Right lobe of liver (tissue), 6 donors: ENCODE measurements around the gene FAM149A. TPM values are rescaled to one million over a fixed set of nuclear protein-coding genes. Genes with fewer than 3 reads are reported as not detected.
A peak's percentile ranks its signal among the peaks of the same experiment; 100 is the strongest.

Experiments used
- ATAC-seq, 4 donors: fragments of 200-7000 bp; cut with Tn5 transposase; one replicate each; pipeline ENCODE4 v1.9.1; 2020; ENCODE audit warnings: mild to moderate bottlenecking in 4 of 4, moderate library complexity in 4 of 4
- DNase-seq, 3 donors: peaks; one replicate each; pipeline ENCODE4 v3.0.0-alpha.2; 2020
- H3K27ac ChIP-seq, 3 donors: fragments of 200-600 bp; one replicate each; pipeline ENCODE4 v1.8.0; 2022
- H3K27me3 ChIP-seq, 2 donors: fragments of 200-600 bp; one replicate each; pipeline ENCODE4 v1.8.0; 2022
- H3K36me3 ChIP-seq, 4 donors: fragments of 200-600 bp; sonication (generic) in 1 of 4; one replicate each; pipeline versions ENCODE4 v1.5.1 to v1.8.0; 2017 to 2022; ENCODE audit warnings: control low read depth in 1 of 4
- H3K4me1 ChIP-seq, 4 donors: fragments of 200-600 bp; sonication (generic) in 1 of 4; one replicate each; pipeline versions ENCODE4 v1.5.1 to v1.8.0; 2017 to 2022; ENCODE audit warnings: control low read depth in 1 of 4
- H3K4me3 ChIP-seq, 3 donors: fragments of 200-600 bp; one replicate each; pipeline ENCODE4 v1.8.0; 2022
- H3K9me3 ChIP-seq, 4 donors: fragments of 200-600 bp; sonication (generic) in 1 of 4; one replicate each; pipeline versions ENCODE4 v1.5.1 to v1.8.0; 2017 to 2022; ENCODE audit warnings: control low read depth in 1 of 4
- POLR2A ChIP-seq: fragments of 450-650 bp; IDR thresholded peaks from one replicate; pipeline ENCODE4 v1.6.1; 2017; ENCODE audit warnings: antibody characterized with exemption, mild to moderate bottlenecking
- WGBS: methylation state at CpG from one replicate; pipeline ENCODE4 v1.1.6; 2018; ENCODE audit warnings: low coverage, low lambda C conversion rate; ENCODE audit not compliant: insufficient coverage; ENCODE audit errors: missing lambda C conversion rate; 5-methylcytosine and 5-hydroxymethylcytosine counted together
- intact Hi-C, 2 donors: fragments of 100-400 bp; cut with DNase I; formaldehyde crosslinking; loops; one replicate each; pipeline versions ENCODE4 v1.11.2 to v1.14.1; 2022
- total RNA-seq, 6 experiments: library from RNA; depleted of rRNA in 2 of 6; stranded (reverse); fragments of >200 nt in 2 of 6; fragmentation: NEBNext Ultra II Directional in 3 of 6; extraction: Animal tissue kit (Norgen Biotek cat#: 25700) in 3 of 6; gene quantifications; one replicate each; pipeline versions ENCODE4 v1.1.0 to v1.2.4, GENCODE V29; 2016 to 2023
- TF ChIP-seq, protein P1 (sequence below), 4 donors: fragments of 200-600 bp in 3 of 4; fragments of 450-650 bp in 1 of 4; IDR thresholded peaks; one replicate each; pipeline versions ENCODE4 v1.5.1 to v1.8.0; 2016 to 2022; ENCODE audit warnings: antibody characterized with exemption in 4 of 4, mild to moderate bottlenecking in 2 of 4
- donor health status: DM: no; HTN: yes; CAD: no.
- donor health status: DM: no; HTN: no; CAD: no.
- donor health status: DM: no; HTN: no; CAD: no.
- donor health status: DM: no; HTN: yes; CAD: no.
- donor health status: DM: no; HTN: yes; CAD: no.

Gene FAM149A
- total RNA-seq, 6 experiments from 2014 or later, result 19.8 to 33.1 (median 23.0) TPM

DNA sequence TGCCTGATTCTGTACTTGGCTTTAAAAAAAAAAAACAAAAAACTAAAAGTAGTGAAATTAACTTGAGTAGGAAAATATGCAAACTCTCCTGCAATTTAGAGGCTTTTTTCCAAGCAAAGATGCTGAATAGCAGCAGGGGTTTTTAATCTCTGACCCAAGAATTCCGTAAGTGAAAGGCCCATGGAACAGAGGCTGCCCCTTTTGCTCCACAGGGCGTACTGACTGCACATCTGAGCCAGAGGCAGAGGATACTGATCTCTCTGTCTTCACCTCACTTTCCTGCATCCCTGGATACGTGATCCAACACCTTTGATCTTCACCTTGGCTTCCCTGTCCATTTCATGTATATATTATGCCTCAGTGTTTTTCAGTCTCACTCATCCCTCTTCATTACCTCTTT, 3.9 kb downstream of the FAM149A start:
- Histone ChIP-seq H3K4me3 (no peak overlapping the region), H3K27me3 (no peaks in the 10 kb centered on the region), H3K9me3 (no peaks in the 10 kb centered on the region), H3K4me1 (no peaks in the 10 kb centered on the region), H3K27ac (no peak overlapping the region), H3K36me3 (no peaks in the 10 kb centered on the region)
- TF ChIP-seq, protein P1, sequence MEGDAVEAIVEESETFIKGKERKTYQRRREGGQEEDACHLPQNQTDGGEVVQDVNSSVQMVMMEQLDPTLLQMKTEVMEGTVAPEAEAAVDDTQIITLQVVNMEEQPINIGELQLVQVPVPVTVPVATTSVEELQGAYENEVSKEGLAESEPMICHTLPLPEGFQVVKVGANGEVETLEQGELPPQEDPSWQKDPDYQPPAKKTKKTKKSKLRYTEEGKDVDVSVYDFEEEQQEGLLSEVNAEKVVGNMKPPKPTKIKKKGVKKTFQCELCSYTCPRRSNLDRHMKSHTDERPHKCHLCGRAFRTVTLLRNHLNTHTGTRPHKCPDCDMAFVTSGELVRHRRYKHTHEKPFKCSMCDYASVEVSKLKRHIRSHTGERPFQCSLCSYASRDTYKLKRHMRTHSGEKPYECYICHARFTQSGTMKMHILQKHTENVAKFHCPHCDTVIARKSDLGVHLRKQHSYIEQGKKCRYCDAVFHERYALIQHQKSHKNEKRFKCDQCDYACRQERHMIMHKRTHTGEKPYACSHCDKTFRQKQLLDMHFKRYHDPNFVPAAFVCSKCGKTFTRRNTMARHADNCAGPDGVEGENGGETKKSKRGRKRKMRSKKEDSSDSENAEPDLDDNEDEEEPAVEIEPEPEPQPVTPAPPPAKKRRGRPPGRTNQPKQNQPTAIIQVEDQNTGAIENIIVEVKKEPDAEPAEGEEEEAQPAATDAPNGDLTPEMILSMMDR (IDR thresholded peaks at IDR 0.05), result no peak
- no peak for TF ChIP-seq POLR2A
- ATAC-seq, result no peak
- 80% methylated on average over 1 of the region's 3 CpGs for WGBS
- no peak for DNase-seq
- intact Hi-C loops, result no loop called here

DNA sequence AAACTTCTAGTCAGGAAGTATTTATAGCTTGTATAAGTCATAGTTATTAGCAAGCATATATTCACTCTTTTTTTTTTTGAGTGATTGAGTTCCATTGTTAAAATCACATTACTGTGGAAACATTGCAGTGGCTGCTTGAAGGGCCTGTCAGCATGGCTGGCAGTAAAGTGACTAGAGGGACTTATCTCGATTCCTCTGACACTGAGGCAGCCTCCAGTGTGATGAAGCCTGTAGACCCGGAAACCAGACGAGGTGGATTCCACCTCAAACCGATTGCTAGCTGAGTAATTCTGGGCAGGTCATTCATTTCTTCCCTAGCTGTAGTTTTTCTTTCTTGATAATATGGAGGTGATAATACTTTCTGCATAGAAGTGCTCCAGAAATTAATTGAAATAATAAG, 4.7 kb downstream of the FAM149A start:
- no peak overlapping the region for H3K27ac ChIP-seq

DNA sequence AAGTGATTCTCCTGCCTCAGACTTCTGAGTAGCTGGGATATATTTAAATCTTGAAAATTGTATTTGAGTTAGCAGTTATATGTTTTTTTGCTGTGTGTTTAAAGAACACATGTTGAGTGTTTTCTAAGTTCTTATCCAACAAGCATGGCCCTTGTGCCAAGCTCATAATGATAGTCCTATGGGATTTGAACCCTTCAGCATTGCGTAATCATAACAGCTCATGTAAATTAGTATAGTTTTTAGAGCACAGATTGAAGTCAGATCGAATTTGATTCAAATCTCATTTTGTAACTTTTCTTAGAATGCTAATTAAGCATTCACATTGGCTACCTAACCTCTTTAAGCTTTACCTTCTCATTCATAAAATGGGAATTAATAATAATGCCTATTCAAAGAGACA, 12.2 kb downstream of the FAM149A start:
- no peak for ATAC-seq
- no peak for DNase-seq
- Histone ChIP-seq H3K4me3 (no peak overlapping the region), H3K36me3 (no peaks in the 10 kb centered on the region), H3K4me1 (no peaks in the 10 kb centered on the region), H3K27me3 (no peaks in the 10 kb centered on the region), H3K9me3 (no peaks in the 10 kb centered on the region), H3K27ac (no peak overlapping the region)
- TF ChIP-seq, protein P1 (IDR thresholded peaks at IDR 0.05), result no peak
- no peak for TF ChIP-seq POLR2A
- intact Hi-C loops, result no loop called here
- 85% methylated on average over 2 of the region's 2 CpGs for WGBS

More for the DNA sequence above, 4.7 kb downstream of the FAM149A start:
- Histone ChIP-seq H3K36me3 (no peaks in the 10 kb centered on the region), H3K27me3 (no peaks in the 10 kb centered on the region), H3K9me3 (no peaks in the 10 kb centered on the region), H3K4me1 (no peaks in the 10 kb centered on the region), H3K4me3 (no peak overlapping the region)
- whole genome bisulfite sequencing, result 83% methylated on average over 4 of the region's 4 CpGs
- ATAC-seq (no peak), DNase-seq (no peak)
- no peak for TF ChIP-seq POLR2A
- TF ChIP-seq, protein P1 (IDR thresholded peaks at IDR 0.05), result no peak
- intact Hi-C loops, result no loop called here

DNA sequence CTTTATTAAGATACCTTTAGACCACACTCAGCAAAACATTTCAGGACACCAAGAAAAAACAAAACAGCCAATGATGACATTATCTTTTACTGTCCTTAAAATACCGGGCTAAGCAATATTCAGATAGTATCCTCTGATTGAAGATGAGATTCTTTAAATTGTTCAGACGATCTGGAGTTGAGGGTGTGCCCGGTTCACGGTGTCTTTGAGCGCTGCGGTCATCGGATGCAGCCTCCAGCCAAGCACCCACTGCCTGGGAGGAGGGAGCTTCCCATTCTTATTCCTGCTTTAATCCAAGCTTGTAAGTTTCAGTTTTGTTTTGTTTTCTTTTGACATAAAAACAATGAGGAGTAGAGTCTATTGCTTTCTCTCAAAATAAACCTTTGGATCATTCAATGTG, 14.1 kb downstream of the FAM149A start:
- no peaks in the 10 kb centered on the region for H3K27me3 ChIP-seq
- no peak overlapping the region for H3K27ac ChIP-seq
- H3K4me3 ChIP-seq, result no peak overlapping the region
- 55% methylated on average over 7 of the region's 7 CpGs for whole genome bisulfite sequencing
- H3K36me3 ChIP-seq, result no peaks in the 10 kb centered on the region
- DNase-seq (no peak), ATAC-seq (peak in 3 of 4 donors; percentile 47 to 65 (median 57))
- intact Hi-C loops, result no loop called here
- no peaks in the 10 kb centered on the region for H3K9me3 ChIP-seq
- no peaks in the 10 kb centered on the region for H3K4me1 ChIP-seq
- TF ChIP-seq POLR2A, result no peak

DNA sequence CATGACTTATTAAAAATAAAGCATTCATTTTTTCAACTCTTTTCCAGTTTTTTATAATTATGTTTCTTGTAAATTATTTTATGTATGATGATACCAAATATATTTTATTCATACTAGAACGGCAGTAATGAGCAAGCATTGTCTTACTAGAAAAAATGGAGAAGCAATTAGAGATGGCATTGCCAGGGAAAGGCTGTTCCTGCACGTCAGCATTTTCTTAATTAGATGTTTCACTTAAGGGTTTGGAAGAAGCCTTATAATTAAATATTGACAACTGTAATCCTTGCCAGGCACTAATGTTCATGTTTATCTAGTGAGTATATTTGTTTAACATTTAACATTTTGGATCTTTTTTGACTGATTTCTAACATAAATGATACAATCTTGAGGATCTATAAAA, 16.6 kb downstream of the FAM149A start:
- no peak overlapping the region for H3K4me3 ChIP-seq
- ATAC-seq (no peak), DNase-seq (no peak)
- TF ChIP-seq, protein P1 (IDR thresholded peaks at IDR 0.05), result no peak
- no peak for TF ChIP-seq POLR2A
- no peaks in the 10 kb centered on the region for H3K36me3 ChIP-seq
- H3K27ac ChIP-seq, result no peak overlapping the region
- no peaks in the 10 kb centered on the region for H3K27me3 ChIP-seq
- H3K4me1 ChIP-seq, result no peaks in the 10 kb centered on the region
- WGBS, result 79% methylated on average over 2 of the region's 2 CpGs
- H3K9me3 ChIP-seq, result no peaks in the 10 kb centered on the region
- intact Hi-C loops, result no loop called here
